ENCODE measurements around the gene ANK3.

The ANK3 gene

GRCh38 chr10:60425392-60426110 is 35.9 kb upstream of the ANK3 start:
- H3K9ac ChIP-seq (ENCODE audit: low read length) = no peak overlapping the region
- no peaks in the 10 kb centered on the region for H3K36me3 ChIP-seq (ENCODE audit: control insufficient read depth, insufficient read depth, low read length)
- H3K4me3 ChIP-seq (ENCODE audit: low read depth, low read length) = no peak overlapping the region
- H3K4me1 ChIP-seq (ENCODE audit: control insufficient read depth, insufficient read depth, low read length) = no peaks in the 10 kb centered on the region; the same call in 1 of the 2 replicates
- H3K9me3 ChIP-seq (ENCODE audit: control insufficient read depth, insufficient read depth, low read depth, low read length) = no peaks in the 10 kb centered on the region
- H3K27me3 ChIP-seq (ENCODE audit: control insufficient read depth, insufficient read depth, low read length) = peaks cover 3% of the 10 kb centered on the region; the same call in 1 of the 2 replicates
- no peak overlapping the region for H3K27ac ChIP-seq (ENCODE audit: low read depth, low read length)

- no peak overlapping the region for H3K27ac ChIP-seq (ENCODE audit: low read depth, low read length)
- H3K9me3 ChIP-seq (ENCODE audit: control insufficient read depth, insufficient read depth, low read depth, low read length) = no peaks in the 10 kb centered on the region
Observed at GRCh38 chr10:60424971-60425370, 35.3 kb upstream of the ANK3 start.

DNA sequence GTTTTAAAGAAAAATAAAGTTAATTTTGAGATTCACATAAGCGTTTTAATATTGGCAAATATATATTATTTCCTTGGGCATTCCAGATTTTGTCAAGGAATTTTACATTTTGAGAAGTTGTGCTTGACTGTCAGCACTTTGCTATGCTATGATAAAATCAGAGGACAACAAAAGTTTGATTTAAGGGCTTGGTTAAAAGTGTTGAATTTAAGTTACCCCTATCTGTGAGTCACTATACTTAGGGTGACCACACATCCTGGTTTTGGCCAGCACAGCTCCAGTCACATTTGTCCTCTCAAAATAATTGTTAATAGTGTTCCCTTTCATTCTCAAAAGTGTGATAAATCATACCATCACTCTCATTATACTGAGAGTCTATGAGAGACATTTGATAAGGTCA is 34.2 kb upstream of the ANK3 start:
- Histone ChIP-seq H3K4me1 (ENCODE audit: control insufficient read depth, insufficient read depth, low read length) (no peaks in the 10 kb centered on the region; the same call in 1 of the 2 replicates), H3K36me3 (ENCODE audit: control insufficient read depth, insufficient read depth, low read length) (no peaks in the 10 kb centered on the region), H3K27ac (ENCODE audit: low read depth, low read length) (no peak overlapping the region), H3K9me3 (ENCODE audit: control insufficient read depth, insufficient read depth, low read depth, low read length) (no peaks in the 10 kb centered on the region), H3K4me3 (ENCODE audit: low read depth, low read length) (no peak overlapping the region), H3K9ac (ENCODE audit: low read length) (no peak overlapping the region), H3K27me3 (ENCODE audit: control insufficient read depth, insufficient read depth, low read length) (peaks cover 13% of the 10 kb centered on the region; the same call in 1 of the 2 replicates)

More at GRCh38 chr10:60424971-60425370, 35.3 kb upstream of the ANK3 start:
- no peaks in the 10 kb centered on the region; the same call in 1 of the 2 replicates for H3K4me1 ChIP-seq (ENCODE audit: control insufficient read depth, insufficient read depth, low read length)
- peaks cover 9% of the 10 kb centered on the region; the same call in 1 of the 2 replicates for H3K27me3 ChIP-seq (ENCODE audit: control insufficient read depth, insufficient read depth, low read length)
- no peak overlapping the region for H3K9ac ChIP-seq (ENCODE audit: low read length)
- H3K4me3 ChIP-seq (ENCODE audit: low read depth, low read length) = no peak overlapping the region
- no peaks in the 10 kb centered on the region for H3K36me3 ChIP-seq (ENCODE audit: control insufficient read depth, insufficient read depth, low read length)

- no peak overlapping the region for H3K9ac ChIP-seq (ENCODE audit: low read length)
- H3K27ac ChIP-seq (ENCODE audit: low read depth, low read length) = no peak overlapping the region
- H3K4me1 ChIP-seq (ENCODE audit: control insufficient read depth, insufficient read depth, low read length) = no peaks in the 10 kb centered on the region; the same call in 1 of the 2 replicates
- no peaks in the 10 kb centered on the region for H3K36me3 ChIP-seq (ENCODE audit: control insufficient read depth, insufficient read depth, low read length)
- H3K4me3 ChIP-seq (ENCODE audit: low read depth, low read length) = no peak overlapping the region
- H3K9me3 ChIP-seq (ENCODE audit: control insufficient read depth, insufficient read depth, low read depth, low read length) = no peaks in the 10 kb centered on the region
- peaks cover 18% of the 10 kb centered on the region; the same call in 1 of the 2 replicates for H3K27me3 ChIP-seq (ENCODE audit: control insufficient read depth, insufficient read depth, low read length)
Observed at GRCh38 chr10:60422809-60423208, 33.1 kb upstream of the ANK3 start.

DNA sequence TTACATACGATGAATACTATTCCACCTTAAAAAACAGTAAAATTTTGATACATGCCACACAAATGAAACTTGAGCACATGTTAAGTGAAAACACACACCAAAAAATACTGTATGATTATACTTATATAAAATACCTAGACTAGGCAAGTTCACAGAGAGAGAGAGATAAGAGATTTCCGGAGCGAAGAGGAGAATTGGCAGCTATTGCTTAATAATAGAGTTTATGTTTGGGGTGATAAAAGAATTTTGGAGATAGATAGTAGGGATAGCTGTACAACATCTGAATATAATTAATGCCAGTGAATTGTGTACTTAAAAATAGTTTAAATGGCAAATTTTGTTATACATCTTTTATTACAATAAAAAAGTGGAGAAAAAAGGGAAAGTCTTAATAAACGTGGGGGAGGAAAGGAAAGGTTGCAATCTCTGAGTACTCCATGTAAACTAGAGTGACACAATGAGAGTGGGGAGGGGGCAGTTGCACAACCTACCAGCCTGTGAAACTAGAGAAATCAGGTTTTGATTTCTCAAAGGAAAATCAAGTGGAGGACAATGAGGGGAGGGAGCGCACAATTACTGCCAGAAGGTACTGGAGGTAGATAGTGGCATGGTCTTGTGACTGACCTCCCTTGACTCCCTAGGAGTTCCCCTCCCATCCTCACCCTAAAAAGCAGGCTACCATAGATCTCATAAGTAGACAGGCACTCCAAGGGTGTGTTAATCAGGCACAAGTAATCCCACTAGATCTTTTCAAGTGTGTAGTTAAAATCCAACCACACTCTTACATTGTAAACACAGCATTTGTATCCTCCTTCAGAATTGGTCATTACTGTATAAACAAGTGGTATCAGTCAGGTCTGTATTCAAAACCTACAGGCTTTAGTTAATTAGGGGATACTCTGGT is 31.6 kb upstream of the ANK3 start:
- no peaks in the 10 kb centered on the region for H3K9me3 ChIP-seq (ENCODE audit: control insufficient read depth, insufficient read depth, low read depth, low read length)
- H3K4me3 ChIP-seq (ENCODE audit: low read depth, low read length) = no peak overlapping the region
- H3K9ac ChIP-seq (ENCODE audit: low read length) = no peak overlapping the region
- peaks cover 18% of the 10 kb centered on the region; the same call in 1 of the 2 replicates for H3K27me3 ChIP-seq (ENCODE audit: control insufficient read depth, insufficient read depth, low read length)
- no peak overlapping the region for H3K27ac ChIP-seq (ENCODE audit: low read depth, low read length)
- H3K4me1 ChIP-seq (ENCODE audit: control insufficient read depth, insufficient read depth, low read length) = no peaks in the 10 kb centered on the region
- H3K36me3 ChIP-seq (ENCODE audit: control insufficient read depth, insufficient read depth, low read length) = no peaks in the 10 kb centered on the region

DNA sequence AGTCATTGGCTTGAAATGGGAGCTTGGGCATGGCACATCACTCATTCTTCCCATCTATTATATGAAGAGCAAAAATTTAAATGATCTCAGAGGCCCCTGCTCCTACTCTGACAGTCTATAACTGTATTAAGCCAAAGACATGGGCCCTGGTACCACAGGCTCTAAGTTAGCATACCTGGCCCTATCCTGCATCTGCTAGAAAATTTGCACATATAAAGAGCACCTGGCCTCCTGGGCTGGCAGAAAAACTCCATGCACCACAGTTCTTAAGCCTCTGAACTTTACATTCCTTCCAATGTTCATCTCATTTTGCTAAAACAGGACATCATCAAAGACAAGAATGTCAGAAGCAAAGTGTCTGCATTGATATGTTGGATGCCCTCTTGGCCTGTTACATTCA is 29.6 kb upstream of the ANK3 start:
- Histone ChIP-seq H3K4me3 (ENCODE audit: low read depth, low read length) (no peak overlapping the region), H3K9me3 (ENCODE audit: control insufficient read depth, insufficient read depth, low read depth, low read length) (no peaks in the 10 kb centered on the region), H3K9ac (ENCODE audit: low read length) (no peak overlapping the region), H3K4me1 (ENCODE audit: control insufficient read depth, insufficient read depth, low read length) (peaks cover 9% of the 10 kb centered on the region; the same call in 1 of the 2 replicates), H3K27ac (ENCODE audit: low read depth, low read length) (no peak overlapping the region), H3K36me3 (ENCODE audit: control insufficient read depth, insufficient read depth, low read length) (no peaks in the 10 kb centered on the region), H3K27me3 (ENCODE audit: control insufficient read depth, insufficient read depth, low read length) (peaks cover 18% of the 10 kb centered on the region; the same call in 1 of the 2 replicates)

- Histone ChIP-seq H3K27ac (ENCODE audit: low read depth, low read length) (no peak overlapping the region), H3K36me3 (ENCODE audit: control insufficient read depth, insufficient read depth, low read length) (no peaks in the 10 kb centered on the region), H3K4me1 (ENCODE audit: control insufficient read depth, insufficient read depth, low read length) (peaks cover 9% of the 10 kb centered on the region; the same call in 1 of the 2 replicates), H3K4me3 (ENCODE audit: low read depth, low read length) (no peak overlapping the region), H3K9me3 (ENCODE audit: control insufficient read depth, insufficient read depth, low read depth, low read length) (no peaks in the 10 kb centered on the region), H3K9ac (ENCODE audit: low read length) (no peak overlapping the region), H3K27me3 (ENCODE audit: control insufficient read depth, insufficient read depth, low read length) (peaks cover 18% of the 10 kb centered on the region; the same call in 1 of the 2 replicates)
Observed at GRCh38 chr10:60417901-60418300, 28.2 kb upstream of the ANK3 start.

- H3K27ac ChIP-seq (ENCODE audit: low read depth, low read length) = no peak overlapping the region
- H3K27me3 ChIP-seq (ENCODE audit: control insufficient read depth, insufficient read depth, low read length) = peaks cover 18% of the 10 kb centered on the region; the same call in 1 of the 2 replicates
- no peaks in the 10 kb centered on the region for H3K9me3 ChIP-seq (ENCODE audit: control insufficient read depth, insufficient read depth, low read depth, low read length)
- peaks cover 9% of the 10 kb centered on the region; the same call in 1 of the 2 replicates for H3K4me1 ChIP-seq (ENCODE audit: control insufficient read depth, insufficient read depth, low read length)
- H3K4me3 ChIP-seq (ENCODE audit: low read depth, low read length) = no peak overlapping the region
- no peaks in the 10 kb centered on the region for H3K36me3 ChIP-seq (ENCODE audit: control insufficient read depth, insufficient read depth, low read length)
- no peak overlapping the region for H3K9ac ChIP-seq (ENCODE audit: low read length)
Observed at GRCh38 chr10:60417024-60417423, 27.3 kb upstream of the ANK3 start.

- no peak overlapping the region for H3K27ac ChIP-seq (ENCODE audit: low read depth, low read length)
- H3K9ac ChIP-seq (ENCODE audit: low read length) = no peak overlapping the region
- H3K9me3 ChIP-seq (ENCODE audit: control insufficient read depth, insufficient read depth, low read depth, low read length) = no peaks in the 10 kb centered on the region
- H3K4me1 ChIP-seq (ENCODE audit: control insufficient read depth, insufficient read depth, low read length) = peaks cover 9% of the 10 kb centered on the region; the same call in 1 of the 2 replicates
- peaks cover 9% of the 10 kb centered on the region; the same call in 1 of the 2 replicates for H3K27me3 ChIP-seq (ENCODE audit: control insufficient read depth, insufficient read depth, low read length)
- H3K4me3 ChIP-seq (ENCODE audit: low read depth, low read length) = no peak overlapping the region
- no peaks in the 10 kb centered on the region for H3K36me3 ChIP-seq (ENCODE audit: control insufficient read depth, insufficient read depth, low read length)
Observed at GRCh38 chr10:60414877-60415585, 25.4 kb upstream of the ANK3 start.

DNA sequence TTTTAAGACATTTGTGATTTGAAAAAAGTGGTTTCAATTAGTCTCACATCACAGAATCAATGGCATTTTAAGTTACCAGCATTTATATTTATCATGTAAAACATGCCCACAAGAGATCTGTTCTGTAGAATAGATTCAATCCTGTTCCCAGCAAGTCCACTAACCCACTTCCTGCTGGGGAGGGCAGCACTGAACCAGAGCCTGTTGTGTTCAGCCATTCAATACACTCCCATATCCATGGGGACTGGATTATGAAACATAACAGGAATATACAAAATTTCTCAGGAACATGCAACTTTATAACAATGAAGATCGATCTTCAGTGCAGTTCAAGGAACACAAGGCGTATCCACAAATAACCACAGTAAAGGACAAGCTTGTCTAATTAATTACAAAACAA is 24.4 kb upstream of the ANK3 start:
- Histone ChIP-seq H3K4me3 (ENCODE audit: low read depth, low read length) (no peak overlapping the region), H3K9ac (ENCODE audit: low read length) (no peak overlapping the region), H3K9me3 (ENCODE audit: control insufficient read depth, insufficient read depth, low read depth, low read length) (no peaks in the 10 kb centered on the region), H3K27me3 (ENCODE audit: control insufficient read depth, insufficient read depth, low read length) (peaks cover 4% of the 10 kb centered on the region; the same call in 1 of the 2 replicates), H3K36me3 (ENCODE audit: control insufficient read depth, insufficient read depth, low read length) (no peaks in the 10 kb centered on the region), H3K27ac (ENCODE audit: low read depth, low read length) (no peak overlapping the region), H3K4me1 (ENCODE audit: control insufficient read depth, insufficient read depth, low read length) (peaks cover 9% of the 10 kb centered on the region; the same call in 1 of the 2 replicates)
